GM18508 (cell line): ENCODE data around the gene NKX2-8.

Source experiments
- ATAC-seq: cut with Tn5 transposase; IDR thresholded peaks from one replicate; pipeline ENCODE4 v1.9.1; 2021; ENCODE audit warnings: moderate number of reproducible peaks; ENCODE audit not compliant: insufficient read depth, unreplicated experiment

The NKX2-8 gene

GRCh38 chr14:36582011-36582873, at the start of gene NKX2-8:
Gene NKX2-8 (minus strand): TSS chr14:36582614. CDS start chr14:36582389, 225 bp downstream.
- no peak for ATAC-seq

GRCh38 chr14:36627981-36628380, 45.6 kb upstream of the NKX2-8 start:
- no peak for ATAC-seq

- ATAC-seq, result no peak
These were observed 43.7 kb upstream of the NKX2-8 start for GRCh38 chr14:36626151-36626550.

GRCh38 chr14:36625436-36625835, 43.0 kb upstream of the NKX2-8 start:
- ATAC-seq, result no peak

GRCh38 chr14:36625014-36625413, 42.6 kb upstream of the NKX2-8 start:
- ATAC-seq, result no peak

GRCh38 chr14:36619853-36620252, 37.4 kb upstream of the NKX2-8 start:
- ATAC-seq, result no peak

- ATAC-seq, result no peak
These were observed 36.7 kb upstream of the NKX2-8 start for GRCh38 chr14:36619131-36619530.

GRCh38 chr14:36618641-36619040, 36.2 kb upstream of the NKX2-8 start:
- no peak for ATAC-seq

GRCh38 chr14:36617824-36618223, 35.4 kb upstream of the NKX2-8 start:
- ATAC-seq, result no peak

GRCh38 chr14:36605506-36605857, 23.1 kb upstream of the NKX2-8 start:
- ATAC-seq, result no peak

- ATAC-seq, result no peak
These were observed 22.5 kb upstream of the NKX2-8 start for GRCh38 chr14:36604757-36605505.

- no peak for ATAC-seq
These were observed 18.0 kb upstream of the NKX2-8 start for GRCh38 chr14:36600431-36600830.

GRCh38 chr14:36591482-36591881, 9.1 kb upstream of the NKX2-8 start:
- ATAC-seq, result no peak

- ATAC-seq, result no peak
These were observed 6.4 kb upstream of the NKX2-8 start for GRCh38 chr14:36588788-36589187.

- ATAC-seq, result no peak
These were observed 5.7 kb upstream of the NKX2-8 start for GRCh38 chr14:36588119-36588518.

GRCh38 chr14:36585100-36585499, 2.7 kb upstream of the NKX2-8 start:
- ATAC-seq, result no peak

- no peak for ATAC-seq
These were observed 1.7 kb upstream of the NKX2-8 start for GRCh38 chr14:36583893-36584811.

- no peak for ATAC-seq
These were observed 953 bp upstream of the NKX2-8 start for GRCh38 chr14:36583242-36583892.

GRCh38 chr14:36582874-36583241, 444 bp upstream of the NKX2-8 start:
- ATAC-seq, result no peak
